GM18505 (cell line): ENCODE data around the gene NUP98.

Experiments
- ATAC-seq: cut with Tn5 transposase; IDR thresholded peaks from one replicate; pipeline ENCODE4 v1.9.1; 2021; ENCODE audit not compliant: unreplicated experiment
- POLR2A ChIP-seq: IDR thresholded peaks from 4 replicates; pipeline ENCODE4 v1.6.1; 2011; ENCODE audit warnings: borderline replicate concordance; ENCODE audit not compliant: insufficient read depth, insufficient read length; ENCODE audit errors: extremely low read depth

The NUP98 gene

DNA sequence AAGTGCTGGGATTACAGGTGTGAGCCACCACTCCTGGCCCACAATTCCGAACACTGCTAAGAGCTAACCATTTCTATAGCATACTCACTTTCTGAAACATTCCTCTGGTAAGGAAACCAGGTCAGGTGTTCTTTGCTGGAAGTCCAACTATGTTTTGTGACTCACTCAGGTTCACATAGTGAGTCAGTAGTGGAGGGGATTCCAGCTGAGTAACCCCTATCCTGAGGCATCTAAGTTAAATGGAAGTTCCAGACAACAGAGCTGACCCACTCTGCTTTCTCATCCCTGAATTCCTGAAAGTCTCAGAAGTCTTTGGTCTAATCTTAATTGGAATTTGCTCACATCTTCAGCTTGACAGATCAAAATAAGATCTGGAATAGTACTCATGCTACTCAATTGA is 123.2 kb downstream of the NUP98 start:
- no peak for TF ChIP-seq POLR2A
- no peak for ATAC-seq

DNA sequence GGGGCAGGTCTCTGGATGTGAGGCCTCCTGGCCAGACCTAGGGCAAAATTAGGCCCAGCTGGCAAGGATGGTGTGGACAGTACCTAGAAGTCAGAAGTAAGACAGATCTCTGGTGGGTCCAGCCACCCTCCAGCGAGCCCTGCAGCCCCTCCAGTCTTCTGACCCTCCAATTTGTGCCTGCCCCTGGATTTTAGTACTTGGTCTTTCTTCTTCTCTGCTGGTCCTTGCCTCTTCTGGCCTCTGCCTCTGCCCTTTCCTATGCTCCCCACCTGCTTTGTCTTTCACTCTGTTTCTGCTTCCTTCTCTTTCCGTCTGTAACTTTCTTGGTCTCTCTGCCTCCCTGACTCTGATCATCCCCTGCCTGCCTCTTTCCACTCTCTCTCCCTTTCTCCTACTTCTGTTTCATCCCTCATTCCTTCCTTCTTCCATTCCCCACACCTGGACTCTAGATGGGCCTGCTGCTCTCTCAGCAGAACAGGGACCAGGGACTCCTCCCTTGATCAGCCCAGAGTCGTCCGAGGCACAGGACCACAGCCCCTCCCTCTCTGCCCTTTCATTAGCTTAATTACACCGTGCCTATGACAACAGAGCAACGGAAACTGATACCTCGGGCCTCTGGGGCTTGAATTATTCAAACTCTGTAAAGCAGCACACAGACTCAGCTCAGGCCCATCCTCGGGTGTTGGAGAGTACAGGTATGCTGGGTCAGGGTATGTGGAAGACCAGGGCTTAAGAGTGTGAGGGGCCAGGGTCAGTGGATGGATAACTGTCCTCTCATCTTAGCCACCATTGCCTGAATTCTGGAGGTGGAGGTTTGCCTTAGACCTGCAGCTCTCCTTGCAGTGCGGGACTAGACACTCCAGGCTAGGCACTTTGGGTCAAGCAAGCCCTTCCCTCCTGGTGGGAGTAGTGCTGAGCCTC is 125.8 kb downstream of the NUP98 start, which contains the start of gene CHRNA10:
CHRNA10 (minus strand) TSS at position 51 of the 921 bp plus-strand sequence. CDS start 72 bp downstream, outside the sequence.
- ATAC-seq, result no peak
- TF ChIP-seq POLR2A, result no peak

DNA sequence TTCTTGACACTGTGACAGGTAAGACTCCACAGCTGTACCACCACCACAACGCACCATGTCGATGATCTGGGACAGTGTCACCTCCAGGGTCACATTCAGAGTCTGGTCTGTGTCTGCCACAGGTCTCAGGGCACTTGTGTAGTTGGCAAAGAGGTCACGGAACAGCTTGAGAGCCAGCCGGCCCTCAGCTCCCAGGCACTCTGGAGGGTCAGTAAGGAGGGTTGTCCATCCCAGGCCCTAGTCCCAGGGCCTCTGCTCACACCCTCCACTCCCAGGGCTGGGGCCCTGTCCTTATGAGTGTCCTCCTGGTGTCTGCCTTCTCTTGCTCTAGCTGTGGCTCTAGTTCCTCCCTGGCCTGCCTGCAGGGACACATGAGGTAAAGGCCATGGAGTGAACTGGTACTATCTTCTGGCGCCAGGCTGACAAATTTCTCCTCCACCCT is 127.6 kb downstream of the NUP98 start:
- no peak for ATAC-seq
- TF ChIP-seq POLR2A, result no peak

- no peak for ATAC-seq
- no peak for TF ChIP-seq POLR2A
Observed at GRCh38 chr11:3669128-3669527, 128.2 kb downstream of the NUP98 start.

DNA sequence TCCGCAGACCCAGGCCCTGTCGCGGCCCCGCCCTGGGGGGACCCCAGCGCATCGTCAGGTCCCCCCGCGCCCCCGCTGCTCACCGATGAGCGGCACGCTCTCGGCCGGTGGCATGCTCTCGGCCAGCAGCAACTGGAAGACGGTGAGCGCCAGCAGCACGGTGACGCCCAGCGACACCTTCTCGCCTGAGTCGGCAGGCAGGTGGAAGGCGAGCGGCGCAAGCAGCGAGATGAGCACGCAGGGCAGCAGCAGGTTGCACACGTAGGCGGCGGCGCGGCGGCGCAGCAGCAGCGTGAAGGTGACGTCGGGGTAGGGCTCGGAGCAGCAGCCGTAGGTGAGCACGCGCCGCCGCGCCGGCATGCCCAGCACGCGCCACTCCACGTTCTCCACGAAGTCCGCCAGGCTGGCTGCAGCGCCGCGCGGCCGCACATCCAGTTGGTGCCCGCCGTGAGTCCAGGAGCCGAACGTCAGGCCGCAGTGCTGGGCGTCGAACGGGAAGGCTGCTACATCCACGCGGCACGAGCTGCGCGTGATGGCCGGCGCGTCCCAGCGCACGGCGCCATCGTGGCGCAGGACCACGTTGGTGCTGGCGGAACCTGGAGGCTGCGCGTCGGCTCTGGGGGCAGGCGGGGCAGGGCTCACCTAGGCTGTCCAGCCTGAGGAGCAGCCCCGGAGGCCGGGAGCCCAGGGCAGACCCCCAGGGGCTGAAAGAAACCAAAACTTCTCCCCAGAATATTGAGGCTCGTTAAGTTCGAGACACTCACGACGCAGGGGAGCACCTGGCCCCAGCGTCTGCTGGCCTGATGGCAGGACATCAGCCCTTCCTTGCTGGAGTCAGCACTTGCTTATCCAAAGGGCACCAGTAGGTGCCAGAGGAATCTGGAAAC is 130.0 kb downstream of the NUP98 start:
- no peak for ATAC-seq

DNA sequence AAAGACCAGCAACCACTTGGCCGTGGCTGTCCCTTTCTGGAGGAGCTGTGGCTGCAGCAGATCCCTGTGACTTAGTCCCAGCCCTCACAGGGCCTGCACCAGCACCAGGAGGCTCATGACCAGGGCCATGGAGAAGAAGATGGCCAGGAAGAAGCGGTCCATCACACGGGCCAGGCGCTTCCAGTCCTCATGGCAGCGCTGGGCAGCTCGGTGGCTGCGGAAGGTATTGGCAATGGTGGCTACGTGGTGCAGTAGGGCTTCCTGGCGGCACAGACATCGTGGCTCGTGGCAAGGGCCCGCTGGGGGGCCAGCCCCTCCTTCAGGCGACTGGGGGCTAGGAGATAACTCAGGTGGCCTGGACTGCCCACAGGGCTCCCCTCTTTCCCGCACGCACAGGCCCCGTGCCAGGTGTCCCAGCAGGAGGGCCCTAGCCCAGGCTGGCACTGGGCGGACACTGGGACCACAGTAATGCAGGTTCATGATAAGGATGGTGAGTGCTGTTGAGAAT is 131.3 kb downstream of the NUP98 start:
- no peak for TF ChIP-seq POLR2A
- ATAC-seq, result no peak

More for the DNA sequence above, 130.0 kb downstream of the NUP98 start:
- TF ChIP-seq POLR2A, result no peak

DNA sequence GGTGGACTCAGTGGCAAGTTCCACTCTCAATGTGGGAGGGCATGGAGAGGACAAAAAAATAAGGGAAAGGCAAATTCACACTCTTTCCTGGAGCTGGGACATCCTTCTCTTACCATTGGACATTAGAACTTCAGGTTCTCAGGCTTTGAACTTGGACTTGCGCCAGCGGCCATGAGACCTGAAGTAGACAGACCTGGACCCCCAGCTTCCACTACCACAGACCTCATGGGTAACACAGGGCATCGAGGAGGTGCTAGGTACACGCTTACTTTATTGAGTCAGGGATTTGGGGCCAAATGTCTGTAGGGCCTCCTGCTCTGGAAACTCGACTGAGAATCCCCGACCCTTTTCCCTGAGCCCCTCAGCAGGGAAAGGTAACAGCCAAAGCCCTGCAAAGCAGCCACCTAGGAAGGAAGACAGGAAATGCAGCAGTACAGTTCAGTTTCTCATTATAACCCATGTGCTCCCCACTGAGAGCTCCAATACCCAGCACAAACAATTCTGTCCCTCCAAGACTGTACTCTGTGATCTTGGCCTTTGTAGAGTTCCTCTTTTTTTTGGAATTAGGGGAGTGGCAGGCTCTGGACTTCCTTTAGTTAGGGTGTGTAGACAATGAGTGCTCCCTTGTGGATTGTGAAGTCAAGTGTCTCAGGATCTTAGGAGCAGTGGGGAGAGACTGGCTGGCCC is 131.9 kb downstream of the NUP98 start:
- no peak for TF ChIP-seq POLR2A
- no peak for ATAC-seq

DNA sequence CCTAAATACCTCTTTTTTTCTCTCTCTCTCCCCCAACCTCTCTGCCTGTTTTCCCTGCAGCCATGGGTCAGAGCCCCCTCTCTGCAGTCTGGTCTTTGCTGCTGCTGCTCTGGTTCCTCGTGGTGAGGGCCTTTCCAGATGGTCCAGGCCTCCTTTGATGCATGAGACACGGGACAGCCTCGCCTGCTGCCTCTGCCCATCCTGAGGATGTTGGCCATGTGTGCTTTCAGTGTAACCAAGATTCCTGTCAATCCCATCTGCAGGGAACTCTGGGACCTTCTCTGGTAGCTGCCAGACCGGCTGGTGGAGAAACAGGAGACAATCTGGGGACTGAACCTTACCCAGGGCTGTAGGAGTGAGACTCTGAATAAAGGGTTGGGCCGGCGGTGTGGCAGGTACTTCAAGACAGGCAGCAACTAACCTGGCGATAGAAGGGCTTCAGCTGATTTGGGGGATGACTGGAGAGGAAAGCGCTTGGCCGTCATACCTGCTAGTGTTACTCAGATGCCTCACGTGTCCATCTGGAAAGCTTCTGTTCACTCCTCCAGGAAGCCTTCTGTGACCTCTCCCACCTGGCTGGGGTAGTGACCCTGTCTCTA is 133.2 kb downstream of the NUP98 start:
- no peak for TF ChIP-seq POLR2A
- no peak for ATAC-seq

- ATAC-seq, result no peak
Observed at GRCh38 chr11:3662856-3663255, 134.5 kb downstream of the NUP98 start.

GRCh38 chr11:3660960-3661359 is 136.4 kb downstream of the NUP98 start:
- no peak for TF ChIP-seq POLR2A
- ATAC-seq, result no peak

More at GRCh38 chr11:3662856-3663255, 134.5 kb downstream of the NUP98 start:
- TF ChIP-seq POLR2A, result no peak

DNA sequence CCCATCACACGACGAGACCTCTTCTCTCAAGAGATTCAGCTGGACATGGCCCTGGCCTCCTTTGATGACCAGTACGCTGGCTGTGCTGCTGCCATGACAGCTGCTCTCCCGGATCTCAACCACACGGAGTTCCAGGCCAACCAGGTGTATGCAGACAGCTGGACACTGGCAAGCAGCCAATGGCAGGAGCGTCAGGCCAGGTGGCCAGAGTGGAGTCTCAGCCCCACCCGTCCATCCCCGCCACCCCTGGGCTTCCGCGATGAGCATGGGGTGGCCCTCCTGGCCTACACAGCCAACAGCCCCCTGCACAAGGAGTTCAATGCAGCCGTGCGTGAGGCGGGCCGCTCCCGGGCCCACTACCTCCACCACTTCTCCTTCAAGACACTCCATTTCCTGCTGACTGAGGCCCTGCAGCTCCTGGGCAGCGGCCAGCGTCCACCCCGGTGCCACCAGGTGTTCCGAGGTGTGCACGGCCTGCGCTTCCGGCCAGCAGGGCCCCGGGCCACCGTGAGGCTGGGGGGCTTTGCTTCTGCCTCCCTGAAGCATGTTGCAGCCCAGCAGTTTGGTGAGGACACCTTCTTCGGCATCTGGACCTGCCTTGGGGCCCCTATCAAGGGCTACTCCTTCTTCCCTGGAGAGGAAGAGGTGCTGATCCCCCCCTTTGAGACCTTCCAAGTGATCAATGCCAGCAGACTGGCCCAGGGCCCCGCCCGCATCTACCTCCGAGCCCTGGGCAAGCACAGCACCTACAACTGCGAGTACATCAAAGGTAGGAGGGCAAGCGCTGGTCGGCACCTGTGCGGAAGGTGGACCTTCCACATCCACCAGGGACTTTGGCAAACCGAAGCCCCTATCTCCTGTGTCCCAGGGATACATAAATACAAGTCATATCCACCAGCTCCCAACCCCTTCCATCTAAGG is 137.5 kb downstream of the NUP98 start:
- no peak for TF ChIP-seq POLR2A
- ATAC-seq, result no peak
